Astrocyte of the hippocampus (primary cell): ENCODE data around the gene TBC1D19.
"Not testable (repeated sequence)": the region's sequence is repeated elsewhere in the genome, so short reads cannot be mapped to it uniquely, and the experiment has no call there.

Experiments
- DNase-seq: peaks from one replicate; pipeline ENCODE4 v3.0.0; 2011; ENCODE audit warnings: low read depth, low spot score

TBC1D19 gene

DNA sequence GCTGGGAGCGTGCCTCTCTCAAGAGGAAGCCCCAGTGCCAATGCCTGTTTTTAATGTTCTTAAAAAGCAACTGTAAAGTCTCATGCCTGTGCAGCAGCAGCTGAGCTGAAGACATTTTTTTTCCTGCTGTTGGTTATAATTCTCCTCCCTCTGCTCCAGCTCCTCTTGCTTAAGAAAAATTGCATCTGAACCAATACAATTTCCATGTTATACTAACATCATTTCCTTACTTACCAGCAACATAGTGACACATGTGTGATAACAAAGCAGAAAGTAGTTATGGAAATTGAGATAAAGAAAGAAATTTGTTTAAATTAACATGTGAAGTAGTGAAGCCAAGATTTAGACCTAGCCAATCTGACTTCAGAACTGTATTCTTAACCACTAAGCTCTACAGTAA lies 101.4 kb downstream of the TBC1D19 start:
- DNase-seq, result no peak

DNA sequence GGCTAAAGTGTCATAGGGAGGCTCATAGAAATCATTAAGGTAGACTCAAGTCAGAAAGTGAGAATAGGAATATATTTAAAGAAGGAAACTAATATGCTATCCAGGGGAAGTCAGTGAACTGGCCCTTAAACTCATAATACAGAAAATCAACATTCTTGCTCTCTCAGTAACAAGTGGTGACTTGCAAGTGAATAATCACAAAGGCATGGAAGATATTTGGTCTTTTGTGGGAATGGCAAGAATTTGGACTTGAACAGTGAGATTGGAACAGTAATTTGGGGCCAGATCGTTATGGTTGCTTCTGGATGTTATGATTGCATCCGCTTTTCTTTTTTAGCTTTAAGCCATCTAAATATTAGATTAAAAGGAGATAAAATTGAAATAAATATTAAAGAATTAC lies 103.8 kb downstream of the TBC1D19 start:
- peak; percentile 87 for DNase-seq

DNA sequence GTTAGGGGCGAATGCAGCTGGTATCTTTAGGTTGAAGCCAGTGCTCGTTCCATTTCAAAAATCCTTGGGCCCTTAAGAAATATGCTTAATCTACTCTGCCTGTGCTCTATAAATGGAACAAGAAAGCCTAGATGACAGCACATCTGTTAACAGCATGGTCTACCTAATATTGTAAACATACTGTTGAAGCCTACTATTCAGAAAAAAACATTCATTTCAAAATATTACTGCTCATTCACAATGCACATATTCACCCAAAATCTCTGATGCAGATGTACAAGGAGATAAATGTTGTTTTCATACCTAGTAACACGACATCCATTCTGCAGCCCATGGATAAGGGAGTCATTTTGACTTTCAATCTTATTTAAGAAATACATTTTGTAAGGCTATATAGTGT lies 106.6 kb downstream of the TBC1D19 start:
- DNase-seq, result no peak

DNA sequence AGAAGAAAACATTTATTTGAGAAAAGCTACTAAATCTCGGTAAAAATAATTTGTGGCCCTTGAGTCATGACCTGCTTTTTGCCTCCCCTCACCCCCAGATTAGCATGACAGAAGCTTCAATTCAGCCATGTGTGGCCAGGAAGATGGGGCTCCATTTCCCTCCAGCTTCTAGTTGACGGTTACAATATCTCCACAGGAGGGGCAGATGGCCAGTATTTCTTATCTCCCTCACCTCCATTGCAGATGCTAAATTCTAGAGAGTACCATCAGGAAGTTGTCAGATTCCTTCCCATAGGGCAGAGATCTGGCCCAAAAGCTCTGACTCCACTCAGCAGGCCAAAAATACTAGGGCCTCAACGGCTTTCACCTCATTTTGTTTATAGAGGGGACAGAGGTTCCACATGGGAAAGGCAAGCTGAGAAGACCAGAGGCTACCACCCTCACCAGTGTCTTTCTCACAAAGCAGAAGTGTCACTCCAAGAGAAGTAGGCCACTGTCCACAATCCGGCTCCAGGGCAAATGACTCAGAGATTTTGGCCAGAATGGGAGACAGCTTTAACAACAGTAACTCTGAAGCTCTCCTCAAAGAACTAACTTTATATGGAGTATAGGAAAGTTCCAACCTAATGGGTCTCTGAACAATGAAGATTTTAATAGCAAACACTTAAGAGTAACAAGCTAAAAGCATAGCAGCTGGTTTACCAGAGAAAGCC lies 108.3 kb downstream of the TBC1D19 start:
- peak; percentile 22 for DNase-seq

DNA sequence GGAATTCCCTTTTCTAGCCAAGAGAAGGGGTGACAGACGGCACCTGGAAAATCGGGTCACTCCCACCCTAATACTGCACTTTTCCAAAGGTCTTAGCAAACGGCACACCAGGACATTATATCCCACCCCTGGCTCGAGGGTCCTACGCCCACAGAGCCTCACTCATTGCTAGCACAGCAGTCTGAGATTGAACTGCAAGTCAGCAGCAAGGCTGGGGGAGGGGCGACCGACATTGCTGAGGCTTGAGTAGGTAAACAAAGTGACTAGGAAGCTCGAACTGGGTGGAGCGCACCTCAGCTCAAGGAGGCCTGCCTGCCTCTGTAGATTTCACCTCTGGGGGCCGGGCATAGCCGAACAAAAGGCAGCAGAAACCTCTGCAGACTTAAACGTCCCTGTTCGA lies 110.2 kb downstream of the TBC1D19 start:
- not testable (repeated sequence) for DNase-seq

DNA sequence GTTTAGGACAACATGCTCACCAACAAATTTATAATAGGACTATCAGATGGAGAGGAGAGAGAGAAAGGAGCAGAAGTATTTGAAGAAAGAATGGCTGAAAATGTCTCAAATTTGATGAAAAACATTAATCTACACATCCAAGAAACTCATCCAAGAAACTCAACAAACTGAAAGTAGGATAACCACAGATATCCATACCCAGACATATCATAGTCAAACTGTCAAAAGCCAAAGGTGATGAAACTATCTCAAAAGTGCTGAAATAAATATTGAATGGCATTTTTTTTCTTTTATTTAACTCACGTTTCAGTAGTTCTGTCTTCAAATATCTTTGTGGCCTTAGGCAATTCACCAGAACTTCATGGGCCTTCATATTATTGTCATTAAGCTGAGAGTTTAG lies 116.2 kb downstream of the TBC1D19 start:
- DNase-seq, result no peak

DNA sequence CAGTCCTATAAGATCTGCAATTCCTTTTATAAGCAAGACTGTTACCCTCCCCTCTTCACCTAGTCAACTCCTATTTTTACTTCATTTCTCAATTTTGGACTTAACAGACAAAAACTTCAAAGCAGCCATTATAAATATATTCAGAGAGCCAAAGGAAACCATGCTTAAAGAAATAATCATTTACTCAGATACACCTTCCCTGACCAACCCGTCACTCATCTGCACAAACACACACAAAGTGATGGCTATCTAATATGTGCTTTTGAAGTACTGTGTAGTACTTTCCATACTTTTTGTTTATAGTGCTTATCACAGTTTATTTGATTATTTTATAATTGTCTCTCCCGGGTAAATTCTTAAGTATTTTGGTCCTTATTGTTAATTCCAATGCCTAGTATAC lies 117.2 kb downstream of the TBC1D19 start:
- DNase-seq, result no peak

DNA sequence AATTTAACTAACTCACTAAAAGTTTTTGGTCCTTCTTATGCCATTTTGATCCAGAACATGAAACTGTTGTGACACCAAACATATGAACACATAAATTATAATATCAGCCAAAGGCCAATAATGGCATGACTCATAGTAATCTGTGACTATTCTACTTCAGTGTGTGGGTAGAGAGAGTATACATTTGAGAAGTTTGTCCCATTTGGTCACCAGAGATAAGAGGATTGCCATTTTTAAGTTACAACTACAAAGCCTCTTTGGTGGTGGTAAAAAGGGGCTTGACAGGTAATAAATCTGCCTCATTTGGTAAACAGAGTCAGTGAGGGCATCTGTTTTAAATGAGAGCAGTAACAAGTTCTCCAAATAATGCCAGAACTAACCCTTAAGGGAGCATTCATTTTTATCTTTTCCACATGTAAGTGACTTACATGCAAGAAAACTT lies 117.9 kb downstream of the TBC1D19 start:
- no peak for DNase-seq

DNA sequence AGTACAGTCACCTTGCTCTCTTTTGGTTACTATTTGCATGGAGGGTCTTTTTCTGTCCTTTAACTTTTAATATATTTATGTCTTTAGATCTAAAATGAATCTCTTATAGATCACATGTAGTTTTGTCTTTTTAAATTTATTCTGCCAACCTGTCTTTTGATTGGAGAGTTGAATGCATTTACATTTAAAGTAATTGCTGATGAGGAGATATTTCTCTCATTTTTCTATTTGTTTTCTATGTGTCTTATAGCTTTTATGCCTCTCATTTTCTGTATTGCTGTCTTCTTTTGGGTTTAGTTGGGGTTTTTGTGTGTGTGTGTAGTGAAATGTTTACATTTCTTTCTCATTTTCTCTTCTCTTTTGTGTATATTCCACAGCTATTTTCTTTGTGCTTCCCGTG lies 123.5 kb downstream of the TBC1D19 start:
- DNase-seq, result no peak

DNA sequence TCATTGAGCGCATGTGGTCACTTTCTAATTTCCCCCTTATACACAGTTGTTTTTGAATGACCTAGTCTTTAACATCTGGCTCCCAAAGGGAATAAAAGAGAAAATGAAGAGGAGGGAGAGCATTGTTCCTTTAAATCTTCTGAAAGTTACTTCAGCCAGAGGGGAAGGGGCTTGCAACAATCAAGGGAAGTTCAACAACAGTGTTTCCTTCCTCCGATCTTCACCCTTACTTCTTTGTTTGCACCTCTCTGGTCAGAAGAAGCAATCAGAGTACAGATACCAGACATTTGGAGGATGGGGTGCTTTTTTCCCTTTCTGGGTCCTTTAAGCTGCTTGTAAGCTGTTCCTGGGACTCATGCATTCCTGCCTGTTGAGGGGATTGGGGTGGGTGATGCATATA lies 125.4 kb downstream of the TBC1D19 start:
- DNase-seq, result no peak

DNA sequence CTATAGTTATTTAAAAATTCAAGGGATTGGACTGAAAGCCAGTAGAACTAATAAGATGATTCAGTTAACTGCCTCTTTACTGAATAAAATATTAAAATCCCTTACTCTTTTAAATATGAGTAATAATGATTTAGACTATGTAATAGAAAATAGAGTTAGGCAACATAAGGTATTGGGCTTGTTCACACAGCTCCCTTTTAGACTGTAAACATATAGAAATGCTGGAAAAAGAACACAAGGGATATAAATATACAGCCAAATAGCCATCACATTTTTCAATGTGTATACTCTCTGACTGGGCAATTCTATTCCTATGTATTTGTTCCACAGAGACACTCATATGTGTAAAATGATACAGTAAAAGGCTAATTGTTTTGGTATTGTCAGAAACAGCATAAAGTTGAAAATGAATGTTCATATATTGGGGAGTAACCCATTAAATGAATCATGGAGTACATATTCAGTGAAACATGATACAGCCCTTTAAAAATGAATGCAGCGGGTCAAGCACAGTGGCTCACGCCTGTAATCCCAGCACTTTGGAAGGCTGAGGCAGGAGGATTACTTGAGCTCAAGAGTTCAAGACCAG lies 129.8 kb downstream of the TBC1D19 start:
- DNase-seq, result no peak

DNA sequence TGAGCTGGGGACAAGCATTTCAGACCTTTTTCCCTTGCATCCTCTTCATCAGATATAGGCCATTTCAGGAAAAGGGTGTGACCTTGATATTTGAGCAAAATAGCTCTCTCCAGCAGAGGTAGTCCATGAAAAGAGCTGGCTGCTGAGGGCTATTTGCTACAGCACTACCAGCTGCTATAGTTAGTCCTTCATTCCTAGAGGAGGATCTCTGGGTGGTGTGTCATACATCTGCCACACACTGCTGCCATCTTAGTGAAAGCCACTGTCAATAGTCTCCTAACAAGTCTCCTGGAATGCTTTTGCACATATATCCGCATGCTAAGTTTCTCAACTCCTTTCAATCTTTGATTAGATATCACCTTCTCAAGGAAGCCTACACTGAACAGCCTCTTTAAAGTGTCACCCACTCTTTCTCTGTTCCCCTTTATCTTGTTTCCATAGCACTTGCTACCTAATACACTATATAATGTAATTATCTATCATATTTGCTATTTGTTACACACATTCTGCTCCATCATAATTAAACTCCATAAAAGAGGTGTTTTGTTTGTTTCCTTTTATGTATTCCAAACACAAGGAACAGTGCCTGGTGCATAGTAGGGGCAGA lies 131.9 kb downstream of the TBC1D19 start:
- no peak for DNase-seq

DNA sequence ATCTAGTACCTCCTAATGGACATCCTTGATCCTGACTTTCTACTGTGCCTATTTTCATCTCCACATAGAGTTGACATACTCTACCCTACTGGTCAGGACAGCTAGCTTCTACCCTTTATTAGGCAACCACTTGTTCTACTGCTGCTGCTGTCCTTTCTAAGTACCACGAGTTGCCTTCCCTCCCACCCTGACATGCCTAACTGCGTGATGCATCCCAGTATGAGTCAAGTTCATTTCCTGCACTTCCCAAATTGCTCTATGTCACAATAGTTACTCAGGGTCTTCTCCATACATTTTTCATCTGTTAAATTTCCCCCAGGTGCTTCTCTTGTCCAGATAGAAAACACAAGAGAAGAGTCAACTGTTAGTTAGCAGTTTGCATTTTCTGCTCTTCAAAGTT lies 133.4 kb downstream of the TBC1D19 start:
- no peak for DNase-seq

DNA sequence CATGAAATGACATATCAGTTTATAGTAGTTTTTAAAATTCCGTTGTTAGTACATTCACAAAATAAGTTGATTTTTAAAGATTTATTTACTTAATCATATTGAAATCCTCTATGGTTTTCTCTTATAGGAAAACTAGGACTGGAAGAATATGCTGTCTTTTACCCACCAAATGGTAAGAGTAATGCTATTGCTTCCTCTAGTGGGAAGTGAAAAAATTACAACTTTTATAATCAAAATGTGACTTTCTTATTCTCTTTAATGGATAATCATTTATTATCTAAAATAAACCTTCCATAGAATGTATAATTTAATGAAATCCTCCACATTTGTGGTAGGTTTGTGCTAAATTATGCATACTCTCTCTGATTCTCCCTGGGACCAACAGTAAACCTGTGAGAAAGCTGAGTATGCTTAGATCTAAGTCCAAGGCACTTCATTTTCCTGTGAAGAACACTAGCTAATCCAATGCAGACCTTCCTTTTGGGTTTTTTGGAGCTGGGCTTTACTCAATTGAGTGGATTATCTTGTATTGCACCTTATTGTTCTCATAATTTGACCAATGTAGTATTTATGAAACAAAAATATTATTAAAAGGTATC lies 136.2 kb downstream of the TBC1D19 start:
- DNase-seq, result peak; percentile 42

DNA sequence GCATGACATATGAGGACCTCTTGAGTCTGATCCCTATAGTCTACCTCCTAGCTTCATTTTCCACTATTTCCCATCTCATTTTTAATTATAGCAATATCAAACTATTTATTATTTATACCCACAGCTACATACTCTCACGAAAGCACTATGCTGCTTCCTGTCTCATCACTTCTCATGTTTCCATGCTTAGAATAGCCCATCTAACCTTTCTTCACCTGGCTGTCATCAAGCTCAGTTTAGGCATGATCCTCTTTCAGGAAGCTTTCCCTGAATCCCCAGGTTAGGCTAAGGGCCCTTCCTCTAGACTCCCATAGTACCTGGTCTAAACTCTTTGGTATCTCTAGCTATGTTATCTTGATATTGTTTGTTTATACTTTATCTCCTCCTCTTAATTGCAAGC lies 137.8 kb downstream of the TBC1D19 start:
- no peak for DNase-seq

DNA sequence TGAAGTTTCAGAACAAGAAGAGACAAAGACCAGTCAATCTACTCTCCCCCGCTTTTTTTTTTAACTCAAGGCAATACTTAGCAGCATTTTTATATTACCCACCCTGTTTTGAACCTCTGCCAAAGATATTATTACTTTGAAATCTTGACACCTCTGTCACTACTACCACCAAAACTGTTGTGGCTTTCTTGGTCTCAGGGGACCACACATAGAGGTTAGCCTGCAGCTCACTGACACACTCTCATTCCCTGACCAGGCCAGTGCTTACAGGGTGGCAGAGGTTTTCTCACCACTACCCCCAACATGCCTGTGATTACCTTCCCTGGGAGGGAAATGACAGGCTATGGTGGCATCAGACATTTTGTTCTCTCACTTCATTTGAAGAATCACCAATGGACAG lies 139.3 kb downstream of the TBC1D19 start:
- DNase-seq, result no peak

DNA sequence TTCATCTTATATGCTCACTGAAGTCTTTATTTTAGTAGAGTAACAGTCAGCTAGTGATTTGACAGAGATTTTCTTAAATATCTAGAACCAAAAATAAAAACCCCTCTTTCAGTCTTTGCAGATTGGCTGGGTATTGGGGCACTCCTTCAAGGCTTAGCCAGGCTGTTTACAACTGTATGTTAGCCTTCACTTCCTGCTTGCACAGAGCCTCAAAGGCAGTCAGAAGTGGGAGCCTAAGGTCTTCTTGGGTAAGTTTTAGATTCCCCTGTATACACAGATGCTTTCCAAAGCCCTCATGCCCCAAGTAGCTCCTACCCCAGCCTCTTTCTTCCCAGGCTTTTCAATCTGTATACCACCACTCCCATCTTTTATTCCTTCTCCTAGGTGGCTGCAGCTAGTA lies 140.7 kb downstream of the TBC1D19 start:
- no peak for DNase-seq

DNA sequence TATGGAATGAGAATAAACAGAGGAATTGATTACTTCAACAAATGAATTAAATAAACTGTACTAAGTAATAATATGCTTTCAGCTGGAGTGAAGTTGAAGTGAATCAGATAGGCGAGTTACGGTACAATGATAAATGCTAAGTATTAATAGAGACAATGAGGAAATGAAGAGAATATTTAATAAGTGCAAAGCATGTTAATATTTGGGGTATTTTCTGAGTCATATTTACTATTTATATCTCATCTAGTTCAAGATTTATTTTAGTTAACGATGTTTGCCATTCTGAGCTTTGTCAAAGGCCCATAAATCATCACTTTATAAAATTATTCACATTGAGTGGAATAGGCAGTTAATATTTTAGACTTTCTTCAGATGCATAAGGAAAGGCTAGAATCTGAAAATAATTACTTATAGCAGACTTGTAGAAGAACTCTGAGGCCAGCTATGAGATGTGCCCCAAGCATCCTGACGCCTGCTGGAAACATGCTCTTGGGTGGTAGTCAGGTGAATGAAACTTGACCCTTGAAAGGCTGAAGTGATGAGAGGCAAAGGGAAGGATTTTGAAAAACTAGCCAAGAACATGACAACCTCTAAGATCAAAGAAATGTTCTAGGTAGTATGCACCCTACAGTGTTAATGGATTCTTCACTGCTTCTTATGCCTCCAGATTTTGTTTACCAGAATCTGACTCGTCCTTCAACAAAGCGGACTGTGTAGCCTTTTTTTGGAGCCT lies 142.9 kb downstream of the TBC1D19 start:
- no peak for DNase-seq

DNA sequence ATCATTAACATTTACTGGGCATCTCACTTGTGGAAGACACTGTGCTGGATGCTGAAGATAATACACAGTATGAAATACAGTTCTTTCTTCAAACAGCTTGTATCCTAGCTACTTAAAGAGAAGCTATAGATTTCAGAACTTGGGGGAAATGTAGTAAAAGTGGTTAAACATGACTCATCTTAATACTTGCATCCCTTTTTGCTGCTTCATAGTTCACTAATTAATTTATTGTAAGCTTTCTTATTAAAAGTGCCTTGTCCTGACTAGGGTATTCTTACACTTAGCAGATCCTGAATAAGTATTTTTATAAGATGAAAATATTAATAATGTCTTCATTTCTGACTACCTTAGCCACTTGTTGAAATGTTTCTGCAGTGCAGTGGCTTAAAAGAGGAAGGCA lies 144.0 kb downstream of the TBC1D19 start:
- DNase-seq, result no peak

DNA sequence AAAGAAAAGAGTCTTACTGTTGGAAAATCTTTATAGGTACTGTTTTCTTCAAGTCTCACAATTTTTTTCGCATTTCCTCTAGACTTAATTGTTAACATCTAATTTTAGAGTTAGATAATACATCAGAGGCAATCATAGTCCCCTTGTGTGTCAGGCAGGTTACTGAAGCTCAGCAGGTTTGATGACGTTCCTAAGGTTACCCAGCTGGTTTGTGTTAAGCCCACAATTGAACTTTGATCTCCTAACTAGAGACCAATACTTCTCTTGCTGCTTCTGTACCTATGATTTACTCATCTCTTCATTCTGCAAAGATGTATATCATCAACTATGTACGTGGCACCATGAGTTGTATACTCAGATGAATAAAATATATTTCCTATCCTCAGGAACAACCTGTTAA lies 145.1 kb downstream of the TBC1D19 start:
- DNase-seq, result no peak

DNA sequence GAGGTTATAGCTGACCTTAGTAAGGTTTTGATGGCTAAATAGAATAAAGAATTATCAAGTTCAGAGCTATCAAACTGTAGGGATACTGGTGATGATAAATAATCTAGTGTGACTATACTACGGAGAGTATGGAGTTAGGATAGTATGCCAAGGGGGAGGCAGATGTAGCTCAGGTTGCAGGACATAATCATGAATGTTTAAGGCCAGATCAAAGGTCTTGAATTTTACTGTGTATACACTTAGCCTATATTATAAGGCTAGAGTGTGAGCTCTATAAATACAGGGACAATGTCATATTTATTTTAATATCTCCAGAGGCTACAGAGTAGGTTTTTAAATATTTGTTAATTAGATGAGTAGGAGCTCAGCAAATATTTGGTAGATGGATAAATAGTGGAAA lies 145.7 kb downstream of the TBC1D19 start:
- DNase-seq, result no peak

DNA sequence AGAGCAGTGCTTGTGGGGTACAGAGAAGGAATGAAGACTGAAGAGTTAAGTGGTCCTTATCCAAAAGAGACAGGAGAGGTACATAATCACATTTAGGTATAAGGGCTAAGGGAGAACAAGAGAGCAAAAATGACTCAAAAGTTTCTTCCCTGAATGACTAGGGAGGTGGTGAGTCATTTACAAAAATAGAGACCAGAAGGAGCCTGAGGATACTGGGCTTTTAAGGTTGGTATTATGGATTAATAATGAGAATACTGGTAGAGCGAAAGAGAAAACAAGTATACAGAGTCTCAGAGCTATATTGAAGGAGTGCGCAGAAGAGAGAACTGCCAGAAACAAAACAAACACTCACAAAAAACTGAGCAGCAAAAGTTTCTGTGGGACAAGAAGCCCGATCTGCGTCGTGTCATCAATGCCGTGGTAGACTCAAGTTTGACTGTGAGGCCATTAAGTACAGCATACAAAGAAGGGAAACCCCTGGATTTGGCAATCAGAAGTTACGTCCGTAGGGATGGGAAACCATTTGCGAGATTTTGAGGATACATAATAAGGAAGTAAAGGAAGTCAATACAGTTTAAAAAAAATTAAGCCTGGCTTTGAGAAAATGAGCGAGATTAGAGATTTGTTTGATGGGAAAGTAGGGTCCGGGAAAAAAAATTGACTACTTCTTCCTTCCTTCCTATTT lies 147.6 kb downstream of the TBC1D19 start:
- DNase-seq, result no peak
